GM19025 (cell line): ENCODE data around the gene BRAF.
"Not testable (repeated sequence)": the region's sequence is repeated elsewhere in the genome, so short reads cannot be mapped to it uniquely, and the experiment has no call there.

Experiments used
- ATAC-seq: cut with Tn5 transposase; IDR thresholded peaks from one replicate; pipeline ENCODE4 v1.9.1; 2021; ENCODE audit warnings: mild to moderate bottlenecking, low read depth, moderate library complexity; ENCODE audit not compliant: unreplicated experiment

The BRAF gene

DNA sequence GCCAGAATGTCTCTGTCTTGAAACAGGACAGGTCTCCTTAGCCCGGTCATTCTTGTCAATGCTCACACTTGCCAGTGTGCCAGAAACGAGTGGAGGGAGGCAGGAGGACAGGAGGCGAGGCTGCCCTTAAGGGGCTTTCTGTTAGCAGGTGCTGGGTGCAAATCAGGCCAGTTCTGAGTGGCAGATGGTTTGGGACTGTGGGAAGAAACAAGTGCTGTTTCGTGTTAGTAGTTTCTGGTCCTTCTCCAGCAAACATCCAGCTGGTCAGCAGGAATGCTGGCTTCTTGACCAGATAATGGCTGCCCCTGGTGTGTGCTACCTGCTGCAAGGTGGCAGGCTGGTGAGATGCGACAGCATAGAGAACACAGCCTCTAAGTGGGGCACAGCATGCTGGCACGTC is 236.4 kb downstream of the BRAF start:
- ATAC-seq = no peak

- no peak for ATAC-seq
Measured at GRCh38 chr7:140686921-140687320, 237.8 kb downstream of the BRAF start.

DNA sequence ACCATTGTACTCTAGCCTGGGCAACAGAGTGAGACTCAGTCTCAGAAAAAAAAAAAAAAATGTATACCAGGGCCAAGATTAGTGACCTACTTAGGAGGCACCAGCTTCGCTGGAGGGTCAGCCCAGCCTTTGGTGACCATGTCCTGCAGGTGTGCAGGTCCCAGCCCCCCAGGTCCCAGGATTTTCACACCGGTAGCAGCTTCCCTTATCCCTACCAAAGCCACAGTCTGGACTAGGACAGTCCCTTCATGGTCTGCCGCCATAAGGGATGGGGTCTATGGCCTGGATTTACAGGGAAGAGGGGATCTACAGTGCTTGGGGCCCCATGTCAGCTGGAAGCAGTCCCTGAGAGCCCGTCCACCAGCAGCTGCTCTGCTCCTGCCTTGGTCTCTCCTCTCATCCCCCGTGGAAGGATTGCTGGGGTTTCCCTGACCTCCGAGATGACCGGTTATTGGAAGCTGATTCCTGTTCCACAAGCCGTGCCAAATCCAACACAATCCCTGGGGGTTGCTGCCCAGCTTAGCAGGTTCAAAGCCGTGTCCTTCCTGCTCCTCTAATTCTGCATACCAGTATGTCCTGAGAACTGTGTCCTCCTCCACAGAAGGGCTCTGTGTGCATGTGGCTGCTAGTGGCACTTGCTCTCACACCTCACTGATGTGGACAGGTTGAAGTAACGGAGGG is 239.2 kb downstream of the BRAF start:
- no peak for ATAC-seq

- no peak for ATAC-seq
Measured at GRCh38 chr7:140684066-140684950, 240.4 kb downstream of the BRAF start.

DNA sequence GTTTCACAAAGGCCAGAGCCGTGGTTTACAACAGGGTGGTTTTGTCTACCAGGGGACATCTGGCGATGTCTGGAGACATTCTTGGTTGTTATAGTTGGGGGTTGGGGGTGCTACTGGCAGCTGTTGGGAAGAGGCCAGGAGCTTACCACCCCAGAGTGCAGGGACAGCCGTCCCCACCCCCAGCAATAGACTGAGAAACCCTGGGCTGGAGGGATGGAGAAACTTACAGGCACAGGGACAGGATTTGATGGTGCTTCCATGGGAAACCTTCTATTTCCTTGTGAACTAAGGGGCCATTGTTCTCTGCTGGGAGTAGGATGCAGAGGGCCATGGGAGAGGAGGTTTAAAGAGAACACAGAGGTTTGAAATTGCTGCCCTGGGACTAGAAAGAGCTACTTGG is 241.1 kb downstream of the BRAF start:
- ATAC-seq = no peak

GRCh38 chr7:140681766-140682165 is 243.0 kb downstream of the BRAF start:
- ATAC-seq = no peak

GRCh38 chr7:140680886-140681285 is 243.8 kb downstream of the BRAF start:
- ATAC-seq = no peak

- no peak for ATAC-seq
Measured at GRCh38 chr7:140679186-140679585, 245.5 kb downstream of the BRAF start.

DNA sequence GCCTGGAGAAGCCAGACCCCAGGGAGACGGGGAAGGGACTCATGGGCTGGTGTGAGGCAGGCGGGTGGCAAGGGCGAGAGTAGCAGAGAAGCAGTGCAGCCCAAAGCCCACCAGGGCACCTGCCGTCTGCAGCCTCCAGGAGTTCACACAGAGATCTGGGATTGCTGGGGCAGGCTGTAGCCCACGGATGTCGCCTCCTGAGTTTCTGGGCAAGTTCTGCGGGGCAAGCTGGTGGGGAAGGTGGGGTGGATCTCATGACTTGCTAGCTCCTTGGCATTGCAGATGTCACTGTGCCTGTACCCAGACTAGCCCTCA is 246.0 kb downstream of the BRAF start:
- no peak for ATAC-seq

DNA sequence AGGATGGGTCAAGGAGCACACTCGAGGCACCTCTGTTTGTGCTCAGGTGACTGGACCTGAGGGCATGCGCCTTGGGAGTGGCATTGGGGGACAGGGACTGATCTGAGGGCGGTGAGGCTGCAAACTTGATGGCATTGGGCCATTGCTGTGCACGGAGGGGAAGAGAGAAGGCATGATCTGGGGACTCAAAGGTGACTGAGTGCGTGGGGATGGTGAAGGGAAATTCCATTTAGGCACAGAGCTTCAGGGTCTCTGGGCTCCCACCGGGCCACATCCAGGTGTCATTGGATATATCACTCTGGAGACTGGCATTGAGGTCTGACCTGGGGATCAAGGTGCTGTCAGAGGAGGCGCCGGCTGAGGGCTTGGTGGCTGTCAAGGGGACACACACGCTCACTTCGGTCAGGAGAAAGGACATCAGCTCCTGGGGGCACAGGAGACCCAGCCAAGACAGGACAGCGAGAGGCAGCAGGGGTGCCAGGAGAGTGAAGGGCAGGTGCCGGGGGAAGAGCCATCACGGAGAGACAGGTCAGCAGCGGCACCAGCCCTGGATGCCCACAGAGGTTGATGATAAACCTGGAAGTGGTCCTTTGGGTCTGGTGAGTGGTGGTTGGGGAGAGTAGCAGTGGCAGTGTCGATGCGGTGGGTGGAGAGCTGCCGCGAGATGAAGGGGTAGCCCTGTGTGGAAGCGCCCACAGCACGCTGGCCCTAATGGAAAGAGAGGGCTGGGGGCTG is 246.5 kb downstream of the BRAF start:
- no peak for ATAC-seq

GRCh38 chr7:140677496-140677895 is 247.2 kb downstream of the BRAF start:
- ATAC-seq = no peak

DNA sequence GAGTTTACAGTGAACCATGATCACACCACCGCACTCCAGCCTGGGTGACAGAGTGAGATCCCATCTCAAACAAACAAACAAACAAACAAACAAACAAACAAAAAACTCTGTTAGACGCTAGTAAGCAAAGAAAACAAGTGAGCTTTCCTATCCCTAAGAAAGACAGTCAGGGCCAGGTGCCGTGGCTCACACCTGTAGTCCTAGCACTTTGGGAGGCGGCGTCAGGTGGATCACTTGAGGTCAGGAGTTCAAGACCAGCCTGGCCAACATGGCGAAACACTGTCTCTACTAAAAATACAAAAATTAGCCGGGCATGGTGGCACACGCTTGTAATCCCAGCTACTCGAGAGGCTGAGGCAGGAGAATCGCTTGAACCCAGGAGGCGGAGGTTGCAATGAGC is 247.8 kb downstream of the BRAF start:
- not testable (repeated sequence) for ATAC-seq

- peak; percentile 23 for ATAC-seq
Measured at GRCh38 chr7:140676306-140676705, 248.4 kb downstream of the BRAF start.

DNA sequence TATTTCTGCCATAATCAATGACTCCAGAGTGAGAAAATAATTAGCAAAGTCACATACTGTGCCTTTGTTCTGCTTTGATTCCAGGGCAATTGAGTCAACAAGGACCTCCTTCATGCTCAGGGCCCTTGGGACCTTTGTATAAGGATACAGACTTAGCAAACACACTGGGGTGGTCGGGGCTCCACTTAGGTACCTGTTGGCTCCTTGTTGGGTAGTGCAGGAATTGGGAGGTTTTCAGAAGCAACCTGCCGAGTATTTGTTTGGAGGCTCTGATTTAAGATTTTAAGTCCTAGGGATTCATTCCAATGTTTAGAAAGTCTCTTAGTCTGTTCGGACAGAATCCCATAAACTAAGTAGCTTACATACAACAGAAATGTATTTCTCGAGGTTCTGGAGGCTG is 249.0 kb downstream of the BRAF start:
- ATAC-seq = no peak

DNA sequence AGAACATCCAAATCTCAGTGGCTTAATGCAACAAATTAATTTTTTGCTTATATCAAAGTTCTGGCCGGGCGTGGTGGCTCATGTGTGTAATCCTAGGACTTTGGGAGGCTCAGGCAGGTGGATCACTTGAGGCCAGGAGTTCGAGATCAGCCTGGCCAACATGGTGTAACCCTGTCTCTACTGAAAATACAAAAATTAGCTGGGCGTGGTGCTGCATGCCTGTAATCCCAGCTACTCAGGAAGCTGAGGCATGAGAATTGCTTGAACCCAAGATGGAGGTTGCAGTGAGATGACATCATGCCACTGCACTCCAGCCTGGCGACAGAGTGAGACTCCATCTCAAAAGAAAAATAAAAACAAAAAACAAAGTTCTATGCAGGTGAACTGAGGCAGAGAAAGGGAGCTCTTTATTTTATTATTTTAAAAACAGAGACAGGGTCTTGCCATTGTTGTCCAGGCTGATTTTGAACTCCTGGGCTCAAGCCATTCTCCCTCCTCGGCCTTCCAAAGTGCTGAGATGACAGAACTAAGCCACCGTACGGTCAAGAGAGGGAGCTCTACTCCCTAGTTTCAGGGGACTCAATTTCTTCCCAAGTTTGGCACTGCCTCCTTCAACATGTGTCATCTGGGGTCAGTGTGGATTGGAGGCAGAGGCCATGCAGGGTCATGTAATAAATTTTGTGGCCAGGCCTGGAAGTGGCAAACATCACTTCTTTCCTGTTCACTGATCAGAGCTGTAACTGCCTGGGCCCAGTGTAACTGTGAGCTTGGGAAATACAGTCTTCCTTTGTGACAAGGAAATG is 249.6 kb downstream of the BRAF start:
- ATAC-seq = no peak

DNA sequence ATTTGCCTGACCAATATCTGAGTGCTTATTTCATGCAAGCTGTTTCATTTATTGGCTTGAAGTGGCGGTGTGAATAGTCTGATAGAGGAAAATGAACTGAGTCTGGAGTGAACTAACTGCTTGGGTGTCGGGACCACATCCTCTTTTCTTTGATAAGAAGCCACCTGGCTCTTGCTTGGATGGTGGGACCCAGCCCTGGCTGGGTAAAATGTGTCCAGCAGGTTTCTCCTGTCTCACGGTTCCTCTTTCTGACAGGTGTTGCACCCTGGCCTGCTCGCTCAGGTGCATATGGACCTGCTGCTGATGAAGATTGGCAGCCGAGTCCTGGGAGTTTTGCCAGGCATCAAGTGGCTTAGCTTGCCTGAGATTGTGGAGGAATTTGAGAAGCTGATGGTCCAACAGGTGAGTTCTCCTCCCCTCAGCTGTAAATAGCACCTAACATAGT is 250.4 kb downstream of the BRAF start:
- ATAC-seq = no peak

DNA sequence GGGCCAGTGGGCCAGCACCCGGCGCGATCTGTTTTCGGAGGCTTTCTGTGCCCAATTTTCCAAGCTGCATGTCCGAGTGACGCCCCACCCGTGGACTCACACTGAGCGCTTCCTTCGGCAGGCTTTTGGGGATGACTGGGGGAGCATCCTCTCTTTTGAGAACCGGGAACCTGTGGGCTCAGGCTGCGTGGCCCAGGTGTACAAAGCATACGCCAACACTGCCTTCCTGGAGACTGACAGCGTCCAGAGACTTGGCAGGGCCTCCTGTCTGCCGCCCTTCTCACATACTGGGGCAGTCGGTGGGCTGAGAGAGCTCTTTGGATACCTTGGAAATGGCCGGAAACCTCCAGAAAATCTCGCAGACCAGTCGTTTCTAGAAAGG is 251.0 kb downstream of the BRAF start:
- ATAC-seq = no peak

DNA sequence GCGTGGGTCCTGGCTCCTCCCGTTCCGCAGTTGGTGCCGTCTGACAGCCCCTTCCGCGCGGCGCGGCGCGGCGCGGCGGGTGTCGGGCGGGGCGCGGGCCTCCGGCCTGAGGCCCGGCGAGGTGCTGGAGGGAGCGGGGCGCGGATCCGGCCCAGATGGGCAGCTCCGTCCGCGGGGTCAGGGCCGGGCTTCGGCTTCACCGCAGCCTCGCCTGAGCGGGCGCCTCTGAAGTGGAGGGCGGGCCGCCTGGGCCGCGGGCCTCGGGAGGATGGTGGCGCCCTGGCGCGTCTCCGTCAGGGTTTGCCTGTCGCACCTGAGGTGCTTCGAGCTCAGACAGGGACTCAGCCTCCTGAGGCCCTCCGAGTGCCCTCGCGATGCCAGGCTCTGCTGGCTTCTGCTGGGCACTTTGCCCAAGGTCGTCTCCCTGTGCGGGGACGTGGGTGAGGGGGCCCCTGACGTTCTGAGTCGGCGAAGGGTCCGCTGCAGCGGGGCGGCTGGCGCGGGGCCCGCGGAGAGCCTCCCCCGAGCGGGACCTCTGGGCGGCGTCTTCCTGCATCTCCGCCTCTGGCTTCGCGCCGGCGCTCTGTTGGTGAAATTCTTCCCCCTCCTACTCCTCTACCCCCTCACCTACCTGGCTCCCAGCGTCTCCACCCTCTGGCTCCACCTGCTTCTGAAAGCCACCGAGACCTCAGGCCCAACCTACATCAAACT is 251.5 kb downstream of the BRAF start:
- peak; percentile 47 for ATAC-seq

DNA sequence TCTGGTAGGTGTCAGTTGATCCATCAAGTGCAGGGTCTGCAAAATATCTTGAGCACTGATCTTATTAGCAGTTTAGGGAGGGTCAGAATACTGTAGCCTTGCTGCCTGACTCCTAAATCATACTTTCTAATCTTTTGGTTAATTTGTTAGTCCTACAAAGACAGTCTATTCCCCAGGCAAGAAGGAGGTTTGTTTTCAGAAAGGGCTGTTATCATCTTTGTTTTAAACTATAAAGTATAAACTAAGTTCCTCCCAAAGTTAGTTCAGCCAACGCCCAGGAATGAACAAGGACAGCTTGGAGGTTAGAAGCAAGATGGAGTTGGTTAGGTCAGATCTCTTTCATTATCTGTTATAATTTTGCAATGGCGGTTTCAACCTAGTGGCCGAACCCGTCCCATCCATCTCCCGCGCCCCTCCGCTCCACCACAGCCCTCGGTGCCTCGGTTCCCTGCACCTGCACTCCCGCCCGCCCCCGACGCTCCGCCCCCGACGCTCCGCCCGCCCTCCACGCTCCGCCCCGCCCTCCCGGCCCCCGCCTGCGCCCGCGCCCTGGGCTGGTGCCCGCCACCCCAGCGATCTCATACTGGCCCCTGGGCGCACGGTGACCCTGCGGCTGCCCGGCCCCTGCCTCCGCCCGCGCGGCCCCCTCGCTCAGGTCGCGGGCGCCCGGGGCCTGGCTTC is 252.2 kb downstream of the BRAF start, which contains the start of gene ADCK2:
Gene ADCK2, plus strand, starts transcription at position 564 of the 681 bp plus-strand sequence. CDS start 386 bp downstream, outside the sequence.
- peak; percentile 59 for ATAC-seq
